ENCODE data around the gene TCAIM. TPM values are rescaled to one million over a fixed set of nuclear protein-coding genes. Genes with fewer than 3 reads are reported as not detected.

Gene TCAIM
- total RNA-seq, 1 donor from 2014 or later = 22.8 TPM

DNA sequence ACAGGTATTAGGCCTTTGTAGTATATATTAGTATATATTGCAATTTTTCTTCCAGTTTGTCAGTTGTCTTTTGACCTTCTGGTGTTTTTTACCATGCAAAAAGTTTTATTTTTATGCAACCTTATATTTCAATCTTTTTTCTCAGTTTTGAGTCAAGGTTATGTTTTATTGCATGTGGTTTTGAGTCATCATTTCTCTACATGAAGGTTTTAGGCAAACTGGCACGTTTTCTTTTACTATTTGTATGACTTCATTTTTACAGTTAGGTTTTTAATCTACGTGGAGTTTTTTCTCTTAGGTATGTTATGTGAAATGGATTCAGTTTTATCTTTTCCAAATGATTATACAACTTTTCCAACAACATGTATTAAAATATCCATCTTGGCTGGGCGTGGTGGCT lies 36.8 kb upstream of the TCAIM start:
- DNase-seq (ENCODE audit: low spot score in 2 of 2, unreplicated experiment in 2 of 2) = no peak
- Mint-ChIP-seq H3K9me3 (no peaks in the 10 kb centered on the region), H3K36me3 (no peaks in the 10 kb centered on the region), H3K4me1 (no peaks in the 10 kb centered on the region), H3K27me3 (ENCODE audit: low read depth) (peaks cover 7% of the 10 kb centered on the region), H3K4me3 (no peak overlapping the region), H3K27ac (no peak overlapping the region)
- TF ChIP-seq, protein P1, sequence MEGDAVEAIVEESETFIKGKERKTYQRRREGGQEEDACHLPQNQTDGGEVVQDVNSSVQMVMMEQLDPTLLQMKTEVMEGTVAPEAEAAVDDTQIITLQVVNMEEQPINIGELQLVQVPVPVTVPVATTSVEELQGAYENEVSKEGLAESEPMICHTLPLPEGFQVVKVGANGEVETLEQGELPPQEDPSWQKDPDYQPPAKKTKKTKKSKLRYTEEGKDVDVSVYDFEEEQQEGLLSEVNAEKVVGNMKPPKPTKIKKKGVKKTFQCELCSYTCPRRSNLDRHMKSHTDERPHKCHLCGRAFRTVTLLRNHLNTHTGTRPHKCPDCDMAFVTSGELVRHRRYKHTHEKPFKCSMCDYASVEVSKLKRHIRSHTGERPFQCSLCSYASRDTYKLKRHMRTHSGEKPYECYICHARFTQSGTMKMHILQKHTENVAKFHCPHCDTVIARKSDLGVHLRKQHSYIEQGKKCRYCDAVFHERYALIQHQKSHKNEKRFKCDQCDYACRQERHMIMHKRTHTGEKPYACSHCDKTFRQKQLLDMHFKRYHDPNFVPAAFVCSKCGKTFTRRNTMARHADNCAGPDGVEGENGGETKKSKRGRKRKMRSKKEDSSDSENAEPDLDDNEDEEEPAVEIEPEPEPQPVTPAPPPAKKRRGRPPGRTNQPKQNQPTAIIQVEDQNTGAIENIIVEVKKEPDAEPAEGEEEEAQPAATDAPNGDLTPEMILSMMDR (IDR thresholded peaks at IDR 0.05; ENCODE audit: unreplicated experiment) = no peak

DNA sequence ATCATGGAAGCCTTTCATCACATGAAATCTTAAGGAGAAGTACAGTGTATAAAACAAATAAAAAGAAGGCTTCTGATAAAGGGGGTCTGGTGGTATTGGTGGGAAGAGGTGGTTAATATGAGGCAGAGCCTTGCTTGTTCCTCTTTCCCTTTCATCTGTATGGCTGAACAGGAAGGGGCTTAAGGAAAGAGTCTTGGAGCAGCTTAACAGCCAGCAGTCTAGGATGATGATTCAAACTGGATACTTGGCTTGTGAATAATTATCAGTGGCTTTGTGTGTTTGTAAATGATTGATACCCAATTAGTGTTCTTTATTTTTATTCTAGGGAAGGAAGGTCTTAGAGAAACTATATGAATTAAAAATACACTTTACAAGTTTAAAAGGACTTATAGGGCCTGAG lies 29.1 kb upstream of the TCAIM start:
- Mint-ChIP-seq H3K4me3 (no peak overlapping the region), H3K27me3 (ENCODE audit: low read depth) (peaks cover 2% of the 10 kb centered on the region), H3K4me1 (no peaks in the 10 kb centered on the region), H3K27ac (no peak overlapping the region), H3K9me3 (no peaks in the 10 kb centered on the region), H3K36me3 (no peaks in the 10 kb centered on the region)
- TF ChIP-seq, protein P1 (IDR thresholded peaks at IDR 0.05; ENCODE audit: unreplicated experiment) = no peak
- no peak for DNase-seq (ENCODE audit: low spot score in 2 of 2, unreplicated experiment in 2 of 2)

DNA sequence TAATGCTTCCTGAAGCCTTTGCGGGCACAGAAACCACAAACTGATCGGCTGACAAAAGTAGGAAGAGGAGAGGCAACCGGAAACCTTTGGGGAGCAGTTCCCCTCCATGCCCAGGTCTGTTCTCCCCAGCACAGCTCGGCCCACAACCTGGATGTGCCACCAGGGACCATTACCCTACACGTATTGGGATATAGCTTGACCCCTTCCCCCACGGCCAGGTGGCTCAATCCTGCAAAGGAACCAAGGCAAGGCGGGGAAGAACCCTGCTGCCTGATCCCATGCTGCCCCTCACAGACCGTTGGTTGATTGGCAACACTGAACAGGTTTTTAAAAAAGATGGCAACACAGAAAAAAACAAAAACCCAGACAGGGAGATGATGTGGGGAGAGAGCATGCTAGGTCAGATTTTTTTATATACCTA lies 19.7 kb upstream of the TCAIM start:
- Mint-ChIP-seq H3K9me3 (no peaks in the 10 kb centered on the region), H3K27ac (no peak overlapping the region), H3K36me3 (no peaks in the 10 kb centered on the region), H3K4me1 (no peaks in the 10 kb centered on the region), H3K27me3 (ENCODE audit: low read depth) (no peaks in the 10 kb centered on the region), H3K4me3 (no peak overlapping the region)
- TF ChIP-seq, protein P1 (IDR thresholded peaks at IDR 0.05; ENCODE audit: unreplicated experiment) = no peak
- DNase-seq (ENCODE audit: low spot score in 2 of 2, unreplicated experiment in 2 of 2) = no peak

DNA sequence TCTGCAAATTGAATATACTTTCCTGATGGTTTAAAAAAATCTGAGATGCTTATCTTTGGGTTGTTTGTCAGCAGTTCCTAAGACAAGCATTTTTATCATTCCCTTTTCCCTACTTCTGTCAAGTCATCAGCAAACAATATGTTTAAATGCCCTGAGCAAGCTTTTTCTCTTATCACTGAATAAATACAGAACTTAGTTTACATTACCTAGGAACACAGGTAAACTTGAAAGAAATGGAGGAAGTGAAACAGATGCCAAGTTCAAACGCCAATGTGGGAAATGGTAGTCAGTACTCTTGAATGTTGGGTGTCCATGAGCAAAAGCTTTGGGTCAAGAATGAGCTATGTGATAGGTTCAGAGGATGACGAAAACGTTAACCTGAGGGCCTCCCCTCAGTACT lies 17.2 kb upstream of the TCAIM start:
- peaks cover 3% of the 10 kb centered on the region for H3K9me3 Mint-ChIP-seq
- H3K4me3 Mint-ChIP-seq = no peak overlapping the region
- no peaks in the 10 kb centered on the region for H3K27me3 Mint-ChIP-seq (ENCODE audit: low read depth)
- TF ChIP-seq, protein P1 (IDR thresholded peaks at IDR 0.05; ENCODE audit: unreplicated experiment) = no peak
- H3K4me1 Mint-ChIP-seq = no peaks in the 10 kb centered on the region
- H3K36me3 Mint-ChIP-seq = no peaks in the 10 kb centered on the region
- H3K27ac Mint-ChIP-seq = no peak overlapping the region
- no peak for DNase-seq (ENCODE audit: low spot score in 2 of 2, unreplicated experiment in 2 of 2)

DNA sequence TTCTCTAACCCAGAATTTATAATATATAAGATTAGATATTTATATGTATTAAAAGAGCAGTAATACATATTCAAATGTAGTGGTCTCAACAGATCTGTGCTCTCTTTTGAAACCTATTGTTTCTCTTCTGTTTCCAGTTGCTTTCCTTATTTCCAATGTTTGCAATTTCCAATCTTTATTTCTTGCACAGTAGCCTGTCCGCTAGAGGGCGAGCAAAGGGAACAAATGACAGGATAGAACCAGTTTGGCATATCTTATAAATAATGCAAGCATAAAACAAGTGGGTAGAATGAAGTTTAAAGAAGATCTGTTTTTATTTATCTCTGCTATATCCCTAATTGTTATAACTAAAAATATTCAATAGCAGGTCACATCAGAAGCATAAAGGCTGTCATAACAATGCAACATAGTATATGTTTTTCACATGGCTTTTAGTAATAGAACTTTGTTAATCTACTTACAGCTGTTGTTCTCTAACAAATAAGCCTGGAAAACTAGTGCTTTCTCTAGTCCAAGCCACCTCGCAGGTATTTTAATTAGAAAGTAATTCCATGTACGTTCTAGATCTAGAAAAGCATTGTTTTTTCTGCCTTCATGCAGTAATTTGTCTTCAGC lies 15.1 kb upstream of the TCAIM start:
- no peak overlapping the region for H3K4me3 Mint-ChIP-seq
- TF ChIP-seq, protein P1 (IDR thresholded peaks at IDR 0.05; ENCODE audit: unreplicated experiment) = peak; percentile 72
- no peaks in the 10 kb centered on the region for H3K27me3 Mint-ChIP-seq (ENCODE audit: low read depth)
- peak; percentile 43 to 58 for DNase-seq (ENCODE audit: low spot score in 2 of 2, unreplicated experiment in 2 of 2)
- H3K27ac Mint-ChIP-seq = no peak overlapping the region
- H3K9me3 Mint-ChIP-seq = peaks cover 4% of the 10 kb centered on the region
- H3K4me1 Mint-ChIP-seq = no peaks in the 10 kb centered on the region
- H3K36me3 Mint-ChIP-seq = no peaks in the 10 kb centered on the region

DNA sequence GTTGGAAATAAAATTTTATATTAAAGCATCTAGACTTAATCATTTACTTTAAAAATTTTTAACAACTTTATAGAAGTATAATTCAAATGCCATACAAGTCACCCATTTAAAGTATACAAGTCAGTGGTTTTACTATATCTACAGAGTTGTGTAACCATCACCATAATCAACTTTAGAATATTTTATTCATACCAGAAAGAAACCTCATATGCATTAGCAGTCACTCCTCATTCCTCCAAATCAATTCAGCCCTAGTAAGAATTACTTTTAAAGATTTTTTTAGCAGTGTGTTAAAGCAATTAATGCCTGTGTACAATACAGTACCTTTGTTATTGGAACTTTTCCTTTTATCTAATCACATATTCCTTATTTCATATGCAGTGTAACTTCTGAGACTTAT lies 14.0 kb upstream of the TCAIM start:
- no peak for DNase-seq (ENCODE audit: low spot score in 2 of 2, unreplicated experiment in 2 of 2)
- H3K4me1 Mint-ChIP-seq = no peaks in the 10 kb centered on the region
- no peaks in the 10 kb centered on the region for H3K27me3 Mint-ChIP-seq (ENCODE audit: low read depth)
- TF ChIP-seq, protein P1 (IDR thresholded peaks at IDR 0.05; ENCODE audit: unreplicated experiment) = no peak
- peaks cover 4% of the 10 kb centered on the region for H3K9me3 Mint-ChIP-seq
- H3K27ac Mint-ChIP-seq = no peak overlapping the region
- H3K4me3 Mint-ChIP-seq = no peak overlapping the region
- no peaks in the 10 kb centered on the region for H3K36me3 Mint-ChIP-seq

All from mesothelial cell of epicardium (in vitro differentiated cells).